Measurements from ENCODE around the gene VASH2. TPM values are rescaled to one million over a fixed set of nuclear protein-coding genes. Genes with fewer than 3 reads are reported as not detected.

Gene VASH2
- total and polyA plus RNA-seq, 5 donors from 2014 or later: 0.25 to 1.7 (median 0.40) TPM

DNA sequence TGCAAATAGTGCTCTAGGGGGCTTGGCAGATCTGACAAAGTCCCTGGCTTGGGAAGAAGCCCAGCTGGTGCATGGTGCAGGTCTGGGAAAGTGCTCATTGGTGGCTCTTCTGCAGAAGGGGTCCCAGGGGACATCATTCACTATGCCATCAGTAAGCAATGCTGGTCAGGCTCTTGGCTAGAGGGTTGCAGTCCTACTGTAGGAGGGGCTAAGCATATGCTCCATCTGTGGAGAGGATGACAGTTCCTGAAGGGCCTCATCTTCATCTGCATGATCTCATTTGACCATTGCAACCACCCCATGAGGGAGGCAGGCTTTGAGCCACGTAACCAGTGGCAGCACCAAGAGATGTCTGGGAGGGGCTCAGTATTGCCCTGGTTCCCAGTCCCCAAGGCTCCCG, 31.5 kb upstream of the VASH2 start:
- Mint-ChIP-seq H3K27ac (no peak overlapping the region), H3K4me1 (no peaks in the 10 kb centered on the region), H3K36me3 (no peaks in the 10 kb centered on the region), H3K9me3 (no peaks in the 10 kb centered on the region), H3K4me3 (no peak overlapping the region), H3K27me3 (peaks cover 35% of the 10 kb centered on the region)
- H3K27ac ChIP-seq (ENCODE audit: insufficient read depth, low read length, poor library complexity, severe bottlenecking): no peak overlapping the region
- no peak overlapping the region for H3K4me3 ChIP-seq (ENCODE audit: low read depth, low read length)
- ATAC-seq (ENCODE audit: low read depth in 2 of 2) (no peak), DNase-seq (no peak)
- no peaks in the 10 kb centered on the region for H3K36me3 ChIP-seq (ENCODE audit: control insufficient read depth, insufficient read depth, low read length)
- H3K9me3 ChIP-seq (ENCODE audit: control insufficient read depth in 2 of 2, low read length in 2 of 2): no peaks in the 10 kb centered on the region
- no peaks in the 10 kb centered on the region for H3K27me3 ChIP-seq (ENCODE audit: control insufficient read depth, insufficient read depth, low read length)
- no peaks in the 10 kb centered on the region for H3K4me1 ChIP-seq (ENCODE audit: control insufficient read depth, insufficient read depth, low read length, poor library complexity, severe bottlenecking)

DNA sequence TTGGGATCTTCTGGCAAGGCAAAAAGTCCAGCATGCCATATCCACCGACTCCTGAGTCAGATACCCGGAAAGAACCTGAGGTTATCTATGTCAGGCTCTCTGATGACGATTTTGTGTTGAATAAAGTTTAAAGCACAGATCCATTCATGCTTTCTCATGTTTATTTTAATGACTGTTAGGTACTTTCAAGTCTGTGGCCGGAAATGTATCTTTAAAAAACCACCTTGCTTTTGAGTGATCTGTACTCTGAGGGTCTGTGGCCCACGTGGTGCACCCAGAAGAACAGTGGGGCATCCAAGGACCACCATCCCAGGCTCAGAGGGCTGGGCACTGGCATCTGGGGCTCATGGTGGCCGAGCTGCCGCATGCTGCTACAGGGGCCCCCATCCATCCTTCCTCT, 30.1 kb upstream of the VASH2 start:
- ATAC-seq (ENCODE audit: low read depth in 2 of 2): no peak
- H3K36me3 ChIP-seq (ENCODE audit: control insufficient read depth, insufficient read depth, low read length): no peaks in the 10 kb centered on the region
- H3K9me3 ChIP-seq (ENCODE audit: control insufficient read depth in 2 of 2, low read length in 2 of 2): no peaks in the 10 kb centered on the region
- Mint-ChIP-seq H3K4me3 (no peak overlapping the region), H3K27ac (no peak overlapping the region), H3K36me3 (no peaks in the 10 kb centered on the region), H3K9me3 (peaks cover 0 to 4% (median 0%) of the 10 kb centered on the region in 7 donors), H3K4me1 (no peaks in the 10 kb centered on the region), H3K27me3 (peaks cover 34% of the 10 kb centered on the region)
- no peak overlapping the region for H3K27ac ChIP-seq (ENCODE audit: insufficient read depth, low read length, poor library complexity, severe bottlenecking)
- H3K4me1 ChIP-seq (ENCODE audit: control insufficient read depth, insufficient read depth, low read length, poor library complexity, severe bottlenecking): no peaks in the 10 kb centered on the region
- no peak overlapping the region for H3K4me3 ChIP-seq (ENCODE audit: low read depth, low read length)
- no peak for DNase-seq
- no peaks in the 10 kb centered on the region for H3K27me3 ChIP-seq (ENCODE audit: control insufficient read depth, insufficient read depth, low read length)

DNA sequence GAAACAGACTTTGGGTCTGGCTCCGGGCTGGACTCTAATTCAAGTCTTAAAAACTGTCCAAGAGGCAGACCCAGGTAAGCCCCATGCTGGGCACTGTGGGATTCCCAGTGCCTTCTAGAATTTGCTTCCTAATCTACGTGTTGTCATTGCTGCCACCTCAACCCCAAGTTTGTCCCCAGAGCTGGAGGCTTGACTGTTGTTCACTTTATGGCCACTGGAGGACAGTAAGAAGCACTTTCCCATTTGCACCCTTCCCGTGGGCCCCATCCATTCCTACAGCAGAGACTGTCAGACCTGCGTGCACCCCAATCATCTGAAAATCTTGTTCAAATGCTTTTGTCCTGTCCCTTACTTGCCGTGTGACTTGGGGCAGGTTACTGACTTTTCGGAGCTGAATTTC, 29.4 kb upstream of the VASH2 start:
- H3K36me3 Mint-ChIP-seq: no peaks in the 10 kb centered on the region
- ATAC-seq (ENCODE audit: low read depth in 2 of 2) (no peak), DNase-seq (no peak)
- H3K36me3 ChIP-seq (ENCODE audit: control insufficient read depth, insufficient read depth, low read length): no peaks in the 10 kb centered on the region
- H3K4me3 ChIP-seq (ENCODE audit: low read depth, low read length): no peak overlapping the region
- H3K4me1 ChIP-seq (ENCODE audit: control insufficient read depth, insufficient read depth, low read length, poor library complexity, severe bottlenecking): no peaks in the 10 kb centered on the region
- peaks cover 0 to 4% (median 0%) of the 10 kb centered on the region in 4 donors for H3K4me1 Mint-ChIP-seq
- H3K27ac Mint-ChIP-seq: peak overlapping the region in 1 of 3 donors; percentile 49
- no peak overlapping the region for H3K27ac ChIP-seq (ENCODE audit: insufficient read depth, low read length, poor library complexity, severe bottlenecking)
- H3K9me3 Mint-ChIP-seq: peaks cover 0 to 4% (median 0%) of the 10 kb centered on the region in 7 donors
- H3K27me3 ChIP-seq (ENCODE audit: control insufficient read depth, insufficient read depth, low read length): no peaks in the 10 kb centered on the region
- H3K9me3 ChIP-seq (ENCODE audit: control insufficient read depth in 2 of 2, low read length in 2 of 2): no peaks in the 10 kb centered on the region
- H3K4me3 Mint-ChIP-seq: no peak overlapping the region
- peaks cover 34% of the 10 kb centered on the region for H3K27me3 Mint-ChIP-seq

DNA sequence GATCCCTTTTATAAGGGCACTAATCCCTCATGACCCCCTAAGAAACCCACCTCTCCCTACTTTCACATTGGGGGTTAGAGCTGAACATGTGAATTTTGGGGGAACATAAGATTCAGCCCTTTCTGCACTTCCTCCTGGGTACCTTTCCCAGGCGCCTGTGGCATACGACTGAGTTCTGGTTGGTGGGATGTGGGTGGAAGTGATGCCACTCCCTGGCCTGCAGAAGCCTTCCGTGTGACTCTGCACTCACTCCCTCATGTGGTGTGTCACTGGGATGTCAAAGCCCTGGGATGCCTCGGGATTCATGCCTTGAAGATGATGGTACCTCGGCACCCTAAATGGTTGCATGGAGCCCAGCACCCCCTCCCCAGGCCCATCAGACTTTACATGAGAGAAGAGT, 28.3 kb upstream of the VASH2 start:
- ATAC-seq (ENCODE audit: low read depth in 2 of 2) (no peak), DNase-seq (no peak)
- Histone ChIP-seq H3K27me3 (ENCODE audit: control insufficient read depth, insufficient read depth, low read length) (peaks cover 2% of the 10 kb centered on the region), H3K36me3 (ENCODE audit: control insufficient read depth, insufficient read depth, low read length) (no peaks in the 10 kb centered on the region), H3K4me1 (ENCODE audit: control insufficient read depth, insufficient read depth, low read length, poor library complexity, severe bottlenecking) (no peaks in the 10 kb centered on the region), H3K4me3 (ENCODE audit: low read depth, low read length) (no peak overlapping the region), H3K27ac (ENCODE audit: insufficient read depth, low read length, poor library complexity, severe bottlenecking) (no peak overlapping the region), H3K9me3 (ENCODE audit: control insufficient read depth in 2 of 2, low read length in 2 of 2) (no peaks in the 10 kb centered on the region)
- no peak overlapping the region for H3K27ac Mint-ChIP-seq
- H3K36me3 Mint-ChIP-seq: no peaks in the 10 kb centered on the region
- peaks cover 0 to 4% (median 0%) of the 10 kb centered on the region in 4 donors for H3K4me1 Mint-ChIP-seq
- H3K4me3 Mint-ChIP-seq: no peak overlapping the region
- H3K27me3 Mint-ChIP-seq: peaks cover 25% of the 10 kb centered on the region
- H3K9me3 Mint-ChIP-seq: peaks cover 0 to 4% (median 0%) of the 10 kb centered on the region in 7 donors

DNA sequence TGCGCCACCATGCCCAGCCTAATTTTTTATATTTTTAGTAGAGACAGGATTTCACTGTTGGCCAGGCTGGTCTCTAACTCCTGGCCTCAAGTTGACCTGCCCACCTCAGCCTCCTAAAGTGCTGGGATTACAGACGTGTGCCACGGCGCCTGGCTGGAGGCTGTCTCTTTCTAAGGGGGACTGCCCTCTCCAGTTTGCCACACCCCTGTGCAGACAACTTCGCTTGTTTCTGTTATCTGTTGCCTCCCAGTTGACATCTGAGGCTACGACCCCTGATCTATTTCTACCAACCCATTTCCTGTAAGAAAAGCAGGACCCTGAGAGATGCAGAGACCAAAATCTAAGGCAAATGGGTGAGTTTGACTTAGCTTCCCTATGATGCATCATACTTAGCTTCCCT, 24.0 kb upstream of the VASH2 start:
- no peaks in the 10 kb centered on the region for H3K36me3 ChIP-seq (ENCODE audit: control insufficient read depth, insufficient read depth, low read length)
- Mint-ChIP-seq H3K4me1 (peaks cover 0 to 4% (median 0%) of the 10 kb centered on the region in 4 donors), H3K36me3 (no peaks in the 10 kb centered on the region), H3K27ac (peak overlapping the region in 1 of 3 donors; percentile 87), H3K27me3 (peaks cover 4% of the 10 kb centered on the region), H3K4me3 (no peak overlapping the region), H3K9me3 (peaks cover 0 to 7% (median 0%) of the 10 kb centered on the region in 7 donors)
- DNase-seq (no peak), ATAC-seq (ENCODE audit: low read depth in 2 of 2) (no peak)
- no peak overlapping the region for H3K27ac ChIP-seq (ENCODE audit: insufficient read depth, low read length, poor library complexity, severe bottlenecking)
- H3K27me3 ChIP-seq (ENCODE audit: control insufficient read depth, insufficient read depth, low read length): peaks cover 2% of the 10 kb centered on the region
- H3K9me3 ChIP-seq (ENCODE audit: control insufficient read depth in 2 of 2, low read length in 2 of 2): no peaks in the 10 kb centered on the region
- H3K4me1 ChIP-seq (ENCODE audit: control insufficient read depth, insufficient read depth, low read length, poor library complexity, severe bottlenecking): no peaks in the 10 kb centered on the region
- H3K4me3 ChIP-seq (ENCODE audit: low read depth, low read length): no peak overlapping the region

DNA sequence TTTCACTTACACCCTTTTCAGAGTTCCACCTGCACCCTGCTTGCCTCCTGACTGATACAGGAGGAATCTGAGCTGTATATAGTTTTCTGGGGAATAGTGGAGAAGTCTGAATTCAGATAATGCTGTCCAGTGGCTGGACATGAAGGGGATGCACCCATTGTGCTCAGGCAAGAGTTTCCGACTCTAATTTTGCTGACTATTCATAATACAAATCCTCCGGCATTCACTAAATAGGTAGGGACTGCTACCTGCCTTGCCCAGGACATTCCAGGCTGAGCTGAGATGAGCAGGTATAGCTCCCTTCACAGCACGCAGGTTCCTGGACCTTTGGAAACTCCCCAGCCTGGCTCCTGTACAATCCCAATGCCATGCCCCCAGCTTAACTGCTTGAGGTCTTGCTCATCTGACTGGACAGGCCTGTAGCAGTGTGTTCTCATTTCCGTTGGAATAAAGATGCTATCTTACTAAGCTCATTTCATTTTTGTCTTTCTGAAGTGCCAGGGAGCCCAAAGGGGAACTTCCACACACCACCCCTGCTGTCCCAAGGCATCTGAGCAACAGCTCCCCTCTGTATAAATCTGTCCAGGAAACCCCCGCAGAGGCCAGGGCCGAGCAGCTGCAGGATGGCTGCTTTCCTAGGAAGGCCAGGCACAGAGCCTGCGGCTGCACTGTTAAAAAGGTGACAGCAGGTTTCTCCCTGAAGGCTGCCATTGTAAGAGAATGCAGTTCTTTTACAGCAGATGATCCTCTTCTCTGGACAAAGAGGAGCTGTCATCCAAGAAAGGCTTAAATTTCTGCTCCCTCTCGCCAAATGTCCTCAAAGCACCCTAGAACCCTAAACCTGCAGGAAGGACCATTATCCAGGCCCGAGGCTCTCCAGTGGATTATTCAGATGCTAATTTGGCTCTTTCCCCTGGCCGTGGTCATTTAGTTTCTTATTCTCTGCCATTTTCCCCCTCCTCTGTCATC, 21.7 kb upstream of the VASH2 start:
- peaks cover 8% of the 10 kb centered on the region for H3K27me3 Mint-ChIP-seq
- Histone ChIP-seq H3K27ac (ENCODE audit: insufficient read depth, low read length, poor library complexity, severe bottlenecking) (no peak overlapping the region), H3K27me3 (ENCODE audit: control insufficient read depth, insufficient read depth, low read length) (peaks cover 2% of the 10 kb centered on the region), H3K4me1 (ENCODE audit: control insufficient read depth, insufficient read depth, low read length, poor library complexity, severe bottlenecking) (no peaks in the 10 kb centered on the region), H3K36me3 (ENCODE audit: control insufficient read depth, insufficient read depth, low read length) (no peaks in the 10 kb centered on the region), H3K4me3 (ENCODE audit: low read depth, low read length) (no peak overlapping the region), H3K9me3 (ENCODE audit: control insufficient read depth in 2 of 2, low read length in 2 of 2) (no peaks in the 10 kb centered on the region)
- H3K27ac Mint-ChIP-seq: peak overlapping the region in 1 of 3 donors; percentile 23
- DNase-seq (no peak), ATAC-seq (ENCODE audit: low read depth in 2 of 2) (no peak)
- peaks cover 0 to 7% (median 0%) of the 10 kb centered on the region in 7 donors for H3K9me3 Mint-ChIP-seq
- no peaks in the 10 kb centered on the region for H3K36me3 Mint-ChIP-seq
- peaks cover 0 to 4% (median 0%) of the 10 kb centered on the region in 4 donors for H3K4me1 Mint-ChIP-seq
- H3K4me3 Mint-ChIP-seq: no peak overlapping the region

DNA sequence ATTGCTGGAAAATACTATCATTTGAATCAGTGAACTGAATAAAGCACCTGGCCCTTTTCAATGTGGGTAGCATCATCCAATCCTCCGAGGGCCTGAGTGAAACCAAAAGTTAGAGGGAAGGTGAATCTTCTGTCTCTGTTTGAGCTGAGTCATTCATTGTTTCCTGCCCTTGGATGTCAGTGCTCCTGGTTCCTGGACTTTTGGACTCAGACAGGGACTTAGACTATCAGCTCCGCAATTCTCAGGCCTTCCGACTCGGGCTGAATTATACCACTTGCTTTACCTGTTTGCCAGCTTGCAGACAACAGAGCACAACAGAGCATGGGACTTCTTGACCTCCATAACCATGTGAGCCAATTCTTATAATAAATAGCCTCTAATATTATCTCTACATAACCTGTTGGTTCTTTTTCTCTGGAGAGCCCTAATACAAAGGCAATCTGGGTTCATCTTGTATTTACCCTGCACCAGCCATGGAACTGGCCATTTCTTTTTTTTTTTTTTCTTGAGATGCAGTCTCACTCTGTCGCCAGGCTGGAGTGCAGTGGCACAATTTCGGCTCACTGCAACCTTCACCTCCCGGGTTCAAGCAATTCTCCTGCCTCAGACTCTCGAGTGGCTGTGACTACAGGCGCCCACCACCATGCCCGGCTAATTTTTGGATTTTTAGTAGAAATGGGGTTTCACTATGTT, 19.2 kb upstream of the VASH2 start:
- Histone ChIP-seq H3K9me3 (ENCODE audit: control insufficient read depth in 2 of 2, low read length in 2 of 2) (no peaks in the 10 kb centered on the region), H3K27ac (ENCODE audit: insufficient read depth, low read length, poor library complexity, severe bottlenecking) (no peak overlapping the region), H3K4me1 (ENCODE audit: control insufficient read depth, insufficient read depth, low read length, poor library complexity, severe bottlenecking) (no peaks in the 10 kb centered on the region), H3K36me3 (ENCODE audit: control insufficient read depth, insufficient read depth, low read length) (no peaks in the 10 kb centered on the region), H3K4me3 (ENCODE audit: low read depth, low read length) (no peak overlapping the region), H3K27me3 (ENCODE audit: control insufficient read depth, insufficient read depth, low read length) (peaks cover 2% of the 10 kb centered on the region)
- H3K27ac Mint-ChIP-seq: no peak overlapping the region
- peaks cover 0 to 3% (median 0%) of the 10 kb centered on the region in 7 donors for H3K9me3 Mint-ChIP-seq
- DNase-seq: no peak
- no peak for ATAC-seq (ENCODE audit: low read depth in 2 of 2)
- H3K4me1 Mint-ChIP-seq: no peaks in the 10 kb centered on the region
- peaks cover 9% of the 10 kb centered on the region for H3K27me3 Mint-ChIP-seq
- no peak overlapping the region for H3K4me3 Mint-ChIP-seq
- no peaks in the 10 kb centered on the region for H3K36me3 Mint-ChIP-seq

All from CD4-positive, CD25-positive, alpha-beta regulatory T cell (primary cell).